Naive thymus-derived CD4-positive, alpha-beta T cell (primary cell): ENCODE data around the gene SLC6A12. TPM values are rescaled to one million over a fixed set of nuclear protein-coding genes. Genes with fewer than 3 reads are reported as not detected.

Experiments used
- ATAC-seq: fragments of 150-1000 bp; cut with Tn5 transposase; 2 replicates; pipeline ENCODE4 v1.10.0; 2021; ENCODE audit warnings: mild to moderate bottlenecking, moderate library complexity
- CTCF ChIA-PET: fragments of 350-600 bp; sonication (Branson Sonifier 250); formaldehyde crosslinking; loops from one replicate; lab custom pipeline; 2021; ENCODE audit warnings: antibody characterized with exemption; lab: Charles Lee
- POLR2A ChIA-PET: fragments of 350-600 bp; sonication (Branson Sonifier 250); formaldehyde crosslinking; loops from one replicate; lab custom pipeline; 2021; ENCODE audit warnings: antibody characterized with exemption, inconsistent platforms; lab: Charles Lee
- DNase-seq, 9 donors: peaks; one replicate each; pipeline versions ENCODE4 v3.0.0 to v3.0.0-alpha.2; 2020 to 2022; ENCODE audit warnings: mixed read lengths in 1 of 9
- H3K27ac ChIP-seq: one replicate; pipeline ENCODE4 v1.7.0; 2013; ENCODE audit warnings: mild to moderate bottlenecking, low read depth, low read length, moderate library complexity
- H3K27me3 ChIP-seq, 2 donors: one replicate each; pipeline ENCODE4 v1.7.0; 2013; ENCODE audit warnings: low read length in 2 of 2, mild to moderate bottlenecking in 2 of 2, moderate library complexity in 2 of 2; ENCODE audit not compliant: control insufficient read depth in 2 of 2, insufficient read depth in 2 of 2
- H3K36me3 ChIP-seq, 3 experiments: 1 replicate in 2 of 3; 2 replicates in 1 of 3; pipeline ENCODE4 v1.7.0; 2013; ENCODE audit warnings: low read length in 3 of 3, mild to moderate bottlenecking in 3 of 3, moderate library complexity in 1 of 3; ENCODE audit not compliant: insufficient read depth in 3 of 3, control insufficient read depth in 2 of 3
- H3K4me1 ChIP-seq, 2 donors: one replicate each; pipeline ENCODE4 v1.7.0; 2013; ENCODE audit warnings: low read length in 2 of 2, mild to moderate bottlenecking in 2 of 2, moderate library complexity in 1 of 2; ENCODE audit not compliant: control insufficient read depth in 2 of 2, insufficient read depth in 2 of 2
- H3K4me3 ChIP-seq: 2 replicates; pipeline ENCODE4 v1.7.0; 2013; ENCODE audit warnings: mild to moderate bottlenecking, low read length
- H3K9me3 ChIP-seq, 3 experiments: 1 replicate in 2 of 3; 2 replicates in 1 of 3; pipeline ENCODE4 v1.7.0; 2013; ENCODE audit warnings: low read length in 3 of 3; ENCODE audit not compliant: control insufficient read depth in 2 of 3
- H3K27ac Mint-ChIP-seq, 9 donors: one replicate each; pipeline ENCODE4 v1.8.0; 2020 to 2022; ENCODE audit warnings: mixed read lengths in 9 of 9, mild to moderate bottlenecking in 8 of 9, moderate library complexity in 5 of 9, inconsistent platforms in 2 of 9
- H3K27me3 Mint-ChIP-seq, 5 donors: one replicate each; pipeline ENCODE4 v1.8.0; 2021 to 2022; ENCODE audit warnings: mixed read lengths in 5 of 5, mild to moderate bottlenecking in 1 of 5
- H3K36me3 Mint-ChIP-seq, 5 donors: one replicate each; pipeline ENCODE4 v1.8.0; 2020 to 2022; ENCODE audit warnings: mixed read lengths in 5 of 5, mild to moderate bottlenecking in 3 of 5, inconsistent platforms in 1 of 5
- H3K4me1 Mint-ChIP-seq, 7 donors: one replicate each; pipeline ENCODE4 v1.8.0; 2020 to 2022; ENCODE audit warnings: mixed read lengths in 7 of 7, mild to moderate bottlenecking in 3 of 7, inconsistent platforms in 1 of 7
- H3K4me3 Mint-ChIP-seq, 10 donors: one replicate each; pipeline ENCODE4 v1.8.0; 2020 to 2022; ENCODE audit warnings: mild to moderate bottlenecking in 10 of 10, mixed read lengths in 10 of 10, moderate library complexity in 6 of 10, inconsistent platforms in 2 of 10
- H3K9me3 Mint-ChIP-seq, 11 donors: one replicate each; pipeline ENCODE4 v1.8.0; 2020 to 2022; ENCODE audit warnings: mixed read lengths in 11 of 11, mild to moderate bottlenecking in 4 of 11, inconsistent platforms in 1 of 11, moderate library complexity in 1 of 11
- intact Hi-C, 2 donors: fragments of 100-400 bp; cut with micrococcal nuclease; formaldehyde crosslinking; loops; one replicate each; pipeline ENCODE4 v1.15.1; 2023
- polyA plus RNA-seq, 2 donors: library from polyadenylated mRNA; unstranded; fragments of 300-500 nt; fragmentation: Illumina TruSeq; gene quantifications; one replicate each; pipeline ENCODE4 v1.2.3, GENCODE V29; 2021
- total RNA-seq, 6 experiments: library from RNA in 5 of 6; stranded (reverse) in 5 of 6; gene quantifications; 1 replicate in 5 of 6; 2 replicates in 1 of 6; pipeline ENCODE4 v1.2.3 and lab custom pipeline; 2021 to 2026

Gene SLC6A12
- total and polyA plus RNA-seq, 7 experiments from 2014 or later: 0.30 to 4.2 TPM; not detected in 5

- H3K4me3 ChIP-seq: no peak overlapping the region
- no peaks in the 10 kb centered on the region for H3K36me3 ChIP-seq
- ATAC-seq (no peak), DNase-seq (no peak)
- POLR2A ChIA-PET: no interaction called here
- H3K27ac ChIP-seq: no peak overlapping the region
- CTCF ChIA-PET: no interaction called here
- H3K4me1 ChIP-seq: no peaks in the 10 kb centered on the region
- intact Hi-C loops: no loop called here
- H3K9me3 ChIP-seq: no peaks in the 10 kb centered on the region
- Mint-ChIP-seq H3K36me3 (peaks cover 0 to 3% (median 0%) of the 10 kb centered on the region in 5 donors), H3K27ac (no peak overlapping the region), H3K4me3 (no peak overlapping the region), H3K4me1 (peaks cover 0 to 9% (median 0%) of the 10 kb centered on the region in 7 donors), H3K9me3 (no peaks in the 10 kb centered on the region), H3K27me3 (peaks cover 0 to 5% (median 4%) of the 10 kb centered on the region in 5 donors)
- no peaks in the 10 kb centered on the region for H3K27me3 ChIP-seq
Observed at GRCh38 chr12:163406-163986, 50.5 kb downstream of the SLC6A12 start.

DNA sequence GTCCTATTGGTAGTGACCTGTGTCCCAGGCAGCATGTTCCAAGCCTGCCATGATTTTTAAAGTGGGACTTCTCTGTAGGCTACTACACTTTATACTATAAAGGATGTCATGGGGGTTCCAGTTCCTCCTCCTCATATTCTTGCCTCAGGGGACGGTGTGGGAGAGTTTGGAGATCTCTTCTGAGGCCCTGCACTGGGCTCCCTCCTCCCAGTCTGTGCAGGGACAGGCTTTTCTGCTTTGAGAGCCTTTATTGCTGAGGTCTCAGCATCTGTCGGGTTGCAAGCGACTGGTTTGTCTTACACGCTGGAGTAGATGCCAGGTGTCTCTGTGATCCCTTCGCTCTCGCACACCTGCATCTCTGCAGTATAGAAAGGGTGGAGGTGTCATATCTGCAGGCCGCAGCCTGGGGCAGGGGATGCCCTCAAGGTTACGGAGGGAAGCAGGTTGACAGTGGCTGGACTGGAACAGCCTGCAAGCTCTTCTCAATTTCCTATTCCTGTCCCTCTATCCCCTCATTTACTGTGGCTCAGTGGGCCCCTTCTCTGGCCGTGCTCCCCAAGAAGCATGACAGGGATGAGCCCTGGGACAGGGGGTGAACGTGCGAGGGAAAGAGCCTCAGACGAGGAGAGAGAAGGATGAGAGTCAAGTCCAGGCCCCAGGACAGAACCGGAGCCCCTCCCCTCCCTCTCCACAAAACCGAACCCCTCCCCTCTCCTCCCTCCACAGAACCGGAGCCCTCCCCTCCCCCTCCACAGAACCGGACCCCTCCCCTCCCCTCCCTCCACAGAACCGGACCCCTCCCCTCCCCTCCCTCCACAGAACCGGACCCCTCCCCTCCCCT, 51.3 kb downstream of the SLC6A12 start:
- H3K36me3 Mint-ChIP-seq: peaks cover 0 to 3% (median 0%) of the 10 kb centered on the region in 5 donors
- ChIA-PET CTCF (no interaction called here), POLR2A (no interaction called here)
- Histone ChIP-seq H3K4me1 (no peaks in the 10 kb centered on the region), H3K27ac (no peak overlapping the region), H3K36me3 (no peaks in the 10 kb centered on the region), H3K9me3 (no peaks in the 10 kb centered on the region), H3K27me3 (no peaks in the 10 kb centered on the region), H3K4me3 (no peak overlapping the region)
- ATAC-seq (no peak), DNase-seq (no peak)
- peaks cover 0 to 7% (median 0%) of the 10 kb centered on the region in 7 donors for H3K4me1 Mint-ChIP-seq
- H3K27me3 Mint-ChIP-seq: peaks cover 0 to 5% (median 3%) of the 10 kb centered on the region in 5 donors
- intact Hi-C loops: no loop called here
- H3K27ac Mint-ChIP-seq: no peak overlapping the region
- H3K9me3 Mint-ChIP-seq: no peaks in the 10 kb centered on the region
- no peak overlapping the region for H3K4me3 Mint-ChIP-seq

GRCh38 chr12:161823-162222, 52.1 kb downstream of the SLC6A12 start:
- POLR2A ChIA-PET: no interaction called here

DNA sequence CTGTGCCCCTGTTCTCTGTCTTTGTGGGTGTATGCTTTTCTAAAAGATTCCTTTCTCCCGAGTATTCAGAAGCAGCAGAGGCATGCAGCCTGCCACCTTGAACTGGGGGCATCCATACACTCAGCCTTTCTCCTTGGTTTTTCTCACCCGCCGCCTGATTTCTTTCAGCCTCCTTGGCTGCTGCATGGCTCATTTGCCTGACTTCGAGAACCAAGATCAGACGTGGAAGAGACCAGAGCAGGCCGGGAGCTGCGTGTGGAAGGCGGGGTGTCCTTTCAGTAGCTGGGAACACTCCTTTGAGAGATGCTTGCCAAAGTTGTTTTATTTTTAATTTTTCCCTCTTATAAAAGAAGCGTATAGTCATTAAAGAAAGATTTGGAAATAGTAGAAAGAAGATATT, 53.1 kb downstream of the SLC6A12 start:
- H3K4me1 ChIP-seq: no peaks in the 10 kb centered on the region
- ChIA-PET CTCF (no interaction called here), POLR2A (no interaction called here)
- no peaks in the 10 kb centered on the region for H3K27me3 ChIP-seq
- no peak overlapping the region for H3K27ac ChIP-seq
- H3K4me3 Mint-ChIP-seq: no peak overlapping the region
- H3K9me3 ChIP-seq: no peaks in the 10 kb centered on the region
- intact Hi-C loops: no loop called here
- DNase-seq (no peak), ATAC-seq (no peak)
- H3K4me1 Mint-ChIP-seq: no peaks in the 10 kb centered on the region
- H3K36me3 ChIP-seq: no peaks in the 10 kb centered on the region
- H3K36me3 Mint-ChIP-seq: peaks cover 0 to 3% (median 0%) of the 10 kb centered on the region in 5 donors
- no peak overlapping the region for H3K4me3 ChIP-seq
- no peaks in the 10 kb centered on the region for H3K9me3 Mint-ChIP-seq
- H3K27ac Mint-ChIP-seq: no peak overlapping the region
- no peaks in the 10 kb centered on the region for H3K27me3 Mint-ChIP-seq

More at GRCh38 chr12:161823-162222, 52.1 kb downstream of the SLC6A12 start:
- ATAC-seq: no peak
- H3K4me1 ChIP-seq: no peaks in the 10 kb centered on the region
- no peak overlapping the region for H3K27ac ChIP-seq
- peaks cover 0 to 5% (median 0%) of the 10 kb centered on the region in 7 donors for H3K4me1 Mint-ChIP-seq
- no peaks in the 10 kb centered on the region for H3K27me3 ChIP-seq
- no peaks in the 10 kb centered on the region for H3K36me3 ChIP-seq
- H3K4me3 ChIP-seq: no peak overlapping the region
- no peak for DNase-seq
- H3K36me3 Mint-ChIP-seq: peaks cover 0 to 3% (median 0%) of the 10 kb centered on the region in 5 donors
- H3K9me3 ChIP-seq: no peaks in the 10 kb centered on the region
- no peaks in the 10 kb centered on the region for H3K9me3 Mint-ChIP-seq
- intact Hi-C loops: no loop called here
- H3K4me3 Mint-ChIP-seq: no peak overlapping the region
- CTCF ChIA-PET: no interaction called here
- H3K27ac Mint-ChIP-seq: no peak overlapping the region
- H3K27me3 Mint-ChIP-seq: peaks cover 0 to 4% (median 0%) of the 10 kb centered on the region in 5 donors

- Mint-ChIP-seq H3K27ac (peak overlapping the region in 1 of 9 donors; percentile 32), H3K27me3 (peaks cover 0 to 5% (median 0%) of the 10 kb centered on the region in 5 donors), H3K4me1 (peaks cover 0 to 3% (median 0%) of the 10 kb centered on the region in 7 donors), H3K4me3 (no peak overlapping the region), H3K36me3 (no peaks in the 10 kb centered on the region), H3K9me3 (no peaks in the 10 kb centered on the region)
- H3K9me3 ChIP-seq: no peaks in the 10 kb centered on the region
- H3K27ac ChIP-seq: no peak overlapping the region
- intact Hi-C loops: no loop called here
- H3K4me1 ChIP-seq: no peaks in the 10 kb centered on the region
- H3K36me3 ChIP-seq: no peaks in the 10 kb centered on the region
- ATAC-seq (no peak), DNase-seq (no peak)
- POLR2A ChIA-PET: no interaction called here
- no peak overlapping the region for H3K4me3 ChIP-seq
- H3K27me3 ChIP-seq: no peaks in the 10 kb centered on the region
- CTCF ChIA-PET: no interaction called here
Observed at GRCh38 chr12:159156-159782, 54.7 kb downstream of the SLC6A12 start.

GRCh38 chr12:157644-158043, 56.3 kb downstream of the SLC6A12 start:
- Histone ChIP-seq H3K4me3 (no peak overlapping the region), H3K27ac (no peak overlapping the region), H3K36me3 (no peaks in the 10 kb centered on the region), H3K27me3 (no peaks in the 10 kb centered on the region), H3K4me1 (no peaks in the 10 kb centered on the region), H3K9me3 (no peaks in the 10 kb centered on the region)
- Mint-ChIP-seq H3K4me3 (no peak overlapping the region), H3K4me1 (peaks cover 0 to 8% (median 0%) of the 10 kb centered on the region in 7 donors), H3K27ac (no peak overlapping the region), H3K9me3 (no peaks in the 10 kb centered on the region), H3K27me3 (peaks cover 0 to 5% (median 0%) of the 10 kb centered on the region in 5 donors), H3K36me3 (no peaks in the 10 kb centered on the region)
- CTCF ChIA-PET: no interaction called here
- DNase-seq (no peak), ATAC-seq (no peak)
- intact Hi-C loops: no loop called here
- POLR2A ChIA-PET: interaction anchor here (0.6 kb wide), 1 partner anchor 233 kb away, joined by 3 read pairs; no protein-coding TSS in a partner anchor
